OCI-LY7 (cell line): Measurements from ENCODE around the gene PPP1R12C. TPM values are rescaled to one million over a fixed set of nuclear protein-coding genes. Genes with fewer than 3 reads are reported as not detected.
A peak's percentile ranks its signal among the peaks of the same experiment; 100 is the strongest.

ENCODE experiments used
- BruUV-seq: library from RNA; stranded (reverse); fragments of 400-500 nt; replicated peaks from 2 replicates; lab custom pipeline; 2021; lab: Mats Ljungman, UMichigan
- CTCF ChIA-PET: fragments of 300-600 bp; sonication (Branson Sonifier 250); formaldehyde crosslinking; loops from one replicate; lab custom pipeline; 2022; ENCODE audit warnings: antibody characterized with exemption; ENCODE audit not compliant: unreplicated experiment; lab: Charles Lee
- POLR2A ChIA-PET: fragments of 300-600 bp; sonication (Branson Sonifier 250); formaldehyde crosslinking; loops from one replicate; lab custom pipeline; 2022; ENCODE audit warnings: antibody characterized with exemption; lab: Charles Lee
- DNase-seq: peaks from one replicate; pipeline ENCODE4 v3.0.0-alpha.2; 2015; ENCODE audit warnings: low spot score
- H2AFZ ChIP-seq: fragments of 200-600 bp; sonication (generic), shearing (Covaris generic); 2 replicates; pipeline ENCODE4 v1.6.1; 2014; ENCODE audit warnings: mild to moderate bottlenecking, antibody characterized with exemption, low read length, moderate library complexity
- H3K27ac ChIP-seq: fragments of 200-600 bp; sonication (generic); 2 replicates; pipeline ENCODE4 v1.5.1; 2014; ENCODE audit warnings: mixed run types, low read depth, mild to moderate bottlenecking, moderate library complexity, low read length, inconsistent platforms; ENCODE audit not compliant: poor library complexity, severe bottlenecking
- H3K36me3 ChIP-seq: fragments of 200-600 bp; sonication (generic); 2 replicates; pipeline ENCODE4 v1.6.1; 2014; ENCODE audit warnings: mild to moderate bottlenecking, antibody characterized with exemption, low read length, moderate library complexity, mixed read lengths; ENCODE audit not compliant: insufficient read depth
- H3K4me1 ChIP-seq: fragments of 200-600 bp; sonication (generic); 2 replicates; pipeline ENCODE4 v1.5.1; 2014; ENCODE audit warnings: mild to moderate bottlenecking, low read length; ENCODE audit not compliant: insufficient read depth, poor library complexity, severe bottlenecking
- H3K4me2 ChIP-seq: fragments of 200-600 bp; sonication (generic); 2 replicates; pipeline ENCODE4 v1.6.1; 2014; ENCODE audit warnings: mild to moderate bottlenecking, low read length
- H3K4me3 ChIP-seq: fragments of 200-600 bp; sonication (generic); 2 replicates; pipeline ENCODE4 v1.5.1; 2014; ENCODE audit warnings: mild to moderate bottlenecking, low read depth, low read length; ENCODE audit not compliant: poor library complexity, severe bottlenecking
- H3K79me2 ChIP-seq: fragments of 200-600 bp; sonication (generic); 2 replicates; pipeline ENCODE4 v1.6.1; 2016; ENCODE audit warnings: low read depth, mild to moderate bottlenecking, low read length, moderate library complexity, mixed read lengths; ENCODE audit not compliant: insufficient read depth
- H3K9me2 ChIP-seq: fragments of 200-600 bp; sonication (generic); 2 replicates; pipeline ENCODE4 v1.6.1; 2016; ENCODE audit warnings: mild to moderate bottlenecking, low read length, mixed read lengths; ENCODE audit not compliant: insufficient read depth
- H3K9me3 ChIP-seq: fragments of 200-600 bp; sonication (generic); 2 replicates; pipeline ENCODE4 v1.6.1; 2014; ENCODE audit warnings: mild to moderate bottlenecking, mixed run types, low read length, mixed read lengths
- H4K20me1 ChIP-seq: fragments of 200-600 bp; sonication (generic); 2 replicates; pipeline ENCODE4 v1.6.1; 2014; ENCODE audit warnings: mild to moderate bottlenecking, antibody characterized with exemption, low read length, moderate library complexity, mixed read lengths; ENCODE audit not compliant: insufficient read depth
- CTCF ChIP-seq: fragments of 200-600 bp; sonication (generic); conservative IDR thresholded peaks from 2 replicates; pipeline ENCODE4 v1.5.1; 2014; ENCODE audit warnings: mild to moderate bottlenecking, antibody characterized with exemption, low read length, moderate library complexity, mixed read lengths
- EZH2phosphoT487 ChIP-seq: fragments of 200-600 bp; sonication (generic); IDR thresholded peaks from 2 replicates; pipeline ENCODE4 v1.6.1; 2018; ENCODE audit warnings: low read depth, borderline replicate concordance, mild to moderate bottlenecking, mixed run types, antibody characterized with exemption, low read length, moderate library complexity, mixed read lengths
- intact Hi-C: fragments of 100-400 bp; cut with micrococcal nuclease; formaldehyde crosslinking; loops from one replicate; pipeline ENCODE4 v1.10.0; 2022; ENCODE audit not compliant: unreplicated experiment
- total RNA-seq, 2 experiments: library from RNA; depleted of rRNA in 1 of 2; stranded (reverse); fragments of >200 nt in 1 of 2; shearing (Covaris generic) in 1 of 2; gene quantifications; 2 replicates each; pipeline ENCODE4 v1.2.3, GENCODE V29; 2014 to 2022

The PPP1R12C gene
- total RNA-seq, 2 experiments from 2014 or later: 177 to 211 TPM

- Histone ChIP-seq H2AFZ (no peak overlapping the region), H3K27ac (no peak overlapping the region), H3K9me3 (no peaks in the 10 kb centered on the region), H4K20me1 (no peaks in the 10 kb centered on the region), H3K79me2 (no peaks in the 10 kb centered on the region), H3K4me1 (no peaks in the 10 kb centered on the region), H3K4me3 (no peak overlapping the region), H3K9me2 (no peaks in the 10 kb centered on the region), H3K36me3 (peaks cover 82% of the 10 kb centered on the region), H3K4me2 (no peak overlapping the region)
- CTCF ChIA-PET: no interaction called here
- POLR2A ChIA-PET: no interaction called here
- no peak for DNase-seq
- intact Hi-C loops: no loop called here
- no peak for TF ChIP-seq CTCF
- no peak for TF ChIP-seq EZH2phosphoT487
- BruUV-seq: TSS peak; percentile 96
Observed at GRCh38 chr19:55091126-55091910, 26.1 kb downstream of the PPP1R12C start.

- Histone ChIP-seq H4K20me1 (no peaks in the 10 kb centered on the region), H2AFZ (no peak overlapping the region), H3K79me2 (no peaks in the 10 kb centered on the region), H3K27ac (no peak overlapping the region), H3K9me2 (no peaks in the 10 kb centered on the region), H3K36me3 (peaks cover 77% of the 10 kb centered on the region), H3K4me3 (no peak overlapping the region), H3K4me1 (no peaks in the 10 kb centered on the region), H3K9me3 (no peaks in the 10 kb centered on the region), H3K4me2 (no peak overlapping the region)
- no TSS peak for BruUV-seq
- DNase-seq: no peak
- intact Hi-C loops: no loop called here
- ChIA-PET CTCF (no interaction called here), POLR2A (no interaction called here)
- TF ChIP-seq CTCF (no peak), EZH2phosphoT487 (no peak)
Observed at GRCh38 chr19:55090564-55090963, 26.9 kb downstream of the PPP1R12C start.

GRCh38 chr19:55089342-55089944, 28.0 kb downstream of the PPP1R12C start:
- Histone ChIP-seq H3K36me3 (peaks cover 66% of the 10 kb centered on the region), H3K27ac (no peak overlapping the region), H2AFZ (no peak overlapping the region), H3K4me1 (no peaks in the 10 kb centered on the region), H3K79me2 (no peaks in the 10 kb centered on the region), H3K9me2 (no peaks in the 10 kb centered on the region), H3K4me2 (no peak overlapping the region), H3K9me3 (no peaks in the 10 kb centered on the region), H4K20me1 (no peaks in the 10 kb centered on the region), H3K4me3 (no peak overlapping the region)
- intact Hi-C loops: no loop called here
- no peak for TF ChIP-seq CTCF
- no peak for TF ChIP-seq EZH2phosphoT487
- DNase-seq: no peak
- no TSS peak for BruUV-seq
- POLR2A ChIA-PET: interaction anchor here (0.6 kb wide), 1 partner anchor 259 kb away, joined by 5 read pairs; no protein-coding TSS in a partner anchor
- CTCF ChIA-PET: interaction anchor here (0.6 to 1.3 kb wide), 3 partner anchors 43 to 79 kb away, joined by 3 to 10 read pairs (median 4); no protein-coding TSS in a partner anchor
